HL-60 (cell line): ENCODE data around the gene EYS.

Source experiments
- DNase-seq, 2 experiments: peaks; one replicate each; pipeline ENCODE4 v3.0.0-alpha.2; 2010 to 2020; ENCODE audit warnings: low read depth in 1 of 2, low spot score in 1 of 2
- H3K27ac ChIP-seq: fragments of 250-450 bp; sonication (Bioruptor Pico); replicated peaks from 2 replicates; pipeline ENCODE4 v1.5.1; 2020; ENCODE audit warnings: mild to moderate bottlenecking, moderate library complexity
- H3K27me3 ChIP-seq: fragments of 250-450 bp; sonication (Bioruptor Pico); 2 replicates; pipeline ENCODE4 v1.5.1; 2021; ENCODE audit warnings: mild to moderate bottlenecking, moderate library complexity; ENCODE audit not compliant: insufficient read depth, poor library complexity, severe bottlenecking
- H3K4me3 ChIP-seq: replicated peaks from 2 replicates; pipeline ENCODE4 v1.5.1; 2011; ENCODE audit warnings: mild to moderate bottlenecking, control low read depth, low read length; ENCODE audit not compliant: insufficient read depth
- GABPA ChIP-seq: IDR thresholded peaks from 2 replicates; pipeline ENCODE4 v1.6.1; 2012; ENCODE audit warnings: low read depth
- POLR2AphosphoS5 ChIP-seq: IDR thresholded peaks from 2 replicates; pipeline ENCODE4 v1.6.1; 2012; ENCODE audit warnings: low read depth
- SPI1 ChIP-seq: IDR thresholded peaks from 2 replicates; pipeline ENCODE4 v1.6.1; 2012; ENCODE audit warnings: low read depth, mild to moderate bottlenecking, borderline replicate concordance
- TF ChIP-seq, protein P1 (sequence below): IDR thresholded peaks from 2 replicates; pipeline ENCODE4 v1.6.1; 2012; ENCODE audit warnings: low read depth; ENCODE audit not compliant: insufficient replicate concordance
- TF ChIP-seq, protein P2 (sequence below): IDR thresholded peaks from one replicate; pipeline ENCODE4 v1.5.1; 2011; ENCODE audit warnings: low read length, control low read depth, inconsistent platforms; ENCODE audit not compliant: insufficient read depth

Gene EYS

DNA sequence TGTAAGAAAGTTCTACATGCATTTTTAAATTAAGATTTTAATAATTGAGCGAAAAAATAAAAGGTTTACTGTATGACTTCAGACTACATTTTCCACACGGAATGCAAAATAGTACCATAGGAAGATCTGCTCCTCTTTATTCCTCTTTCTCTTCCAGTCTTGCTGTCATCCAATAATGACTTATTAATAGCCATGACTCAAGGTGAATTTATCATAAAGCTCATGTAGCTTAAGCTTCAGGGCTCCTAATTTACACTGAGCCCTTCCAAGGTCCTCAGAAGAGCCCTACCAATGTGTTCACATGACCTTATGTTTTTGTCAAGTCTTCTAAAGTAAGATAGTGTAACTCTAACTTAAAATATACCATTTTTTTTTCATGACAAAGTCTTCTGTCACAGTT lies 1561.4 kb downstream of the EYS start:
- H3K4me3 ChIP-seq: no peak overlapping the region
- TF ChIP-seq POLR2AphosphoS5: no peak
- TF ChIP-seq, protein P1, sequence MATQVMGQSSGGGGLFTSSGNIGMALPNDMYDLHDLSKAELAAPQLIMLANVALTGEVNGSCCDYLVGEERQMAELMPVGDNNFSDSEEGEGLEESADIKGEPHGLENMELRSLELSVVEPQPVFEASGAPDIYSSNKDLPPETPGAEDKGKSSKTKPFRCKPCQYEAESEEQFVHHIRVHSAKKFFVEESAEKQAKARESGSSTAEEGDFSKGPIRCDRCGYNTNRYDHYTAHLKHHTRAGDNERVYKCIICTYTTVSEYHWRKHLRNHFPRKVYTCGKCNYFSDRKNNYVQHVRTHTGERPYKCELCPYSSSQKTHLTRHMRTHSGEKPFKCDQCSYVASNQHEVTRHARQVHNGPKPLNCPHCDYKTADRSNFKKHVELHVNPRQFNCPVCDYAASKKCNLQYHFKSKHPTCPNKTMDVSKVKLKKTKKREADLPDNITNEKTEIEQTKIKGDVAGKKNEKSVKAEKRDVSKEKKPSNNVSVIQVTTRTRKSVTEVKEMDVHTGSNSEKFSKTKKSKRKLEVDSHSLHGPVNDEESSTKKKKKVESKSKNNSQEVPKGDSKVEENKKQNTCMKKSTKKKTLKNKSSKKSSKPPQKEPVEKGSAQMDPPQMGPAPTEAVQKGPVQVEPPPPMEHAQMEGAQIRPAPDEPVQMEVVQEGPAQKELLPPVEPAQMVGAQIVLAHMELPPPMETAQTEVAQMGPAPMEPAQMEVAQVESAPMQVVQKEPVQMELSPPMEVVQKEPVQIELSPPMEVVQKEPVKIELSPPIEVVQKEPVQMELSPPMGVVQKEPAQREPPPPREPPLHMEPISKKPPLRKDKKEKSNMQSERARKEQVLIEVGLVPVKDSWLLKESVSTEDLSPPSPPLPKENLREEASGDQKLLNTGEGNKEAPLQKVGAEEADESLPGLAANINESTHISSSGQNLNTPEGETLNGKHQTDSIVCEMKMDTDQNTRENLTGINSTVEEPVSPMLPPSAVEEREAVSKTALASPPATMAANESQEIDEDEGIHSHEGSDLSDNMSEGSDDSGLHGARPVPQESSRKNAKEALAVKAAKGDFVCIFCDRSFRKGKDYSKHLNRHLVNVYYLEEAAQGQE: no peak
- no peak for TF ChIP-seq GABPA
- TF ChIP-seq SPI1: no peak
- TF ChIP-seq, protein P2, sequence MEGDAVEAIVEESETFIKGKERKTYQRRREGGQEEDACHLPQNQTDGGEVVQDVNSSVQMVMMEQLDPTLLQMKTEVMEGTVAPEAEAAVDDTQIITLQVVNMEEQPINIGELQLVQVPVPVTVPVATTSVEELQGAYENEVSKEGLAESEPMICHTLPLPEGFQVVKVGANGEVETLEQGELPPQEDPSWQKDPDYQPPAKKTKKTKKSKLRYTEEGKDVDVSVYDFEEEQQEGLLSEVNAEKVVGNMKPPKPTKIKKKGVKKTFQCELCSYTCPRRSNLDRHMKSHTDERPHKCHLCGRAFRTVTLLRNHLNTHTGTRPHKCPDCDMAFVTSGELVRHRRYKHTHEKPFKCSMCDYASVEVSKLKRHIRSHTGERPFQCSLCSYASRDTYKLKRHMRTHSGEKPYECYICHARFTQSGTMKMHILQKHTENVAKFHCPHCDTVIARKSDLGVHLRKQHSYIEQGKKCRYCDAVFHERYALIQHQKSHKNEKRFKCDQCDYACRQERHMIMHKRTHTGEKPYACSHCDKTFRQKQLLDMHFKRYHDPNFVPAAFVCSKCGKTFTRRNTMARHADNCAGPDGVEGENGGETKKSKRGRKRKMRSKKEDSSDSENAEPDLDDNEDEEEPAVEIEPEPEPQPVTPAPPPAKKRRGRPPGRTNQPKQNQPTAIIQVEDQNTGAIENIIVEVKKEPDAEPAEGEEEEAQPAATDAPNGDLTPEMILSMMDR: no peak
- no peaks in the 10 kb centered on the region for H3K27me3 ChIP-seq
- DNase-seq: no peak
- H3K27ac ChIP-seq: no peak overlapping the region

DNA sequence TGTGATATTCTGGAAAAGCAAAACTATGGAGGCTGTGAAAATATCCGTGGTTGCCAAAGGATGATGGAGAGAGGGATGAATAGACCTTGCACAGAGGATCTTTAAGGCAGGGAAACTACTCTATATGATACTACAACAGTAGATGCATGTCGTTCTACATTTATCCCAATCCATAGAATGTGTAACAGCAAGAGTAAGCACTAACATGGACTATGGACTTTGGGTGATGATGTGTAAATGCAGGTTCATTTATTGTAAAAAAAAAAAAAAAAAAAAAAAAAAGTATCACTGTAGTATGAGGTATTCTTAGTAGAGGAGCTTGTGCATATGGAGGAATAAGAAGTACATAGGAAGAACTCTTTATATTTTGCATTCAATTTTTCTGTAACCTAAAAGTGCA lies 1563.9 kb downstream of the EYS start:
- DNase-seq: no peak
- Histone ChIP-seq H3K4me3 (no peak overlapping the region), H3K27ac (no peak overlapping the region), H3K27me3 (no peaks in the 10 kb centered on the region)
- TF ChIP-seq POLR2AphosphoS5 (no peak), GABPA (no peak), SPI1 (no peak)
- TF ChIP-seq, protein P1: no peak
- TF ChIP-seq, protein P2: no peak

DNA sequence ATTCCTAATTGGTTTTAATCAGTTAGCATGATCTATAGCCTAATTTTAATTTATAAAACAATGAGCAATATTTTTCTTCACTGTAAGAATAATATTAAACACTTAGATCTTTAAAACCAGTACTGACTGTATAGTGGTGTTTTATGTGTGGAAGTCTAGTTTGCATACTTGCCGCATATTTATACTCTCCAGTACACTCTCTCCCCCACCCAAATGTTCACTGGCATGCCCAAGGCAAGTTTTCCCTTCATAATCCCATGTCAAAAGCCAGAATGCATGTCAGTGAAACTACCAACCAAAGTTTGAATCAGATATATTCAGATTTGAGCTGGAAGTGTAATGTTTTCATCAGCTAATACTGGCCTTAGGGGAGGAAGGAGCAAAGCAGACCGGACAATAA lies 1565.3 kb downstream of the EYS start:
- H3K27ac ChIP-seq: no peak overlapping the region
- no peaks in the 10 kb centered on the region for H3K27me3 ChIP-seq
- no peak for DNase-seq
- no peak overlapping the region for H3K4me3 ChIP-seq
- TF ChIP-seq GABPA: no peak
- TF ChIP-seq, protein P1: no peak
- TF ChIP-seq, protein P2: no peak
- no peak for TF ChIP-seq SPI1
- TF ChIP-seq POLR2AphosphoS5: no peak
